A549 treated with Mapracorat at 1 μM for 4 hours (cell line): ENCODE measurements around the gene HHATL. TPM values are rescaled to one million over a fixed set of nuclear protein-coding genes. Genes with fewer than 3 reads are reported as not detected.

Experiments
- total RNA-seq: library from RNA; stranded (reverse); fragments of 200-300 nt; extraction: Qiagen RNA extraction; gene quantifications from 5 replicates; pipeline ENCODE4 v1.2.3, GENCODE V29; 2022

The HHATL gene
- not detected in 5 replicates for total RNA-seq

GRCh38 chr3:42702066-42702951 is at the start of gene HHATL:
Gene HHATL (minus strand): TSS chr3:42702798. CDS start chr3:42700826, 1,972 bp downstream.

GRCh38 chr3:42685363-42685881 is 17.2 kb downstream of the HHATL start, which contains the start of gene KLHL40:
Gene KLHL40 (plus strand): TSS chr3:42685537. CDS start chr3:42685619, 82 bp downstream.

GRCh38 chr3:42653560-42654330 is 48.9 kb downstream of the HHATL start, which contains the start of gene ZBTB47:
Gene ZBTB47 (plus strand): TSS chr3:42653697. CDS start chr3:42658356, 4,659 bp downstream.

Other genes starting within 250 kb of the HHATL start
- gene VIPR1, start 200.2 kb downstream of the HHATL start, total RNA-seq: 0.83 to 1.3 TPM (median 1.2 TPM) in 5 replicates
- gene SEC22C, start 120.8 kb downstream of the HHATL start, total RNA-seq: 27.8 to 35.2 TPM (median 34.5 TPM) in 5 replicates
- 16.3 to 18.5 TPM (median 17.7 TPM) in 5 replicates for gene SS18L2, start 111.9 kb downstream of the HHATL start, total RNA-seq
- gene NKTR, start 102.1 kb downstream of the HHATL start, total RNA-seq: 8.6 to 13.1 TPM (median 10.3 TPM) in 5 replicates
- gene ZBTB47, start 49.1 kb downstream of the HHATL start, total RNA-seq: 5.0 to 7.1 TPM (median 6.4 TPM) in 5 replicates
- not detected in 5 replicates for gene KLHL40, start 17.3 kb downstream of the HHATL start, total RNA-seq
- 0.30 to 0.74 TPM (median 0.41 TPM) in 5 replicates for gene CCDC13, start 70.5 kb upstream of the HHATL start, total RNA-seq
- 69.9 to 95.7 TPM (median 75.4 TPM) in 5 replicates for gene HIGD1A, start 101.7 kb upstream of the HHATL start, total RNA-seq
- gene ACKR2, start 106.6 kb upstream of the HHATL start, total RNA-seq: 0.09 to 0.22 TPM in 2 of 5 replicates, not detected in the others
- gene CYP8B1, start 173.1 kb upstream of the HHATL start, total RNA-seq: not detected in 5 replicates
- not detected in 5 replicates for gene ZNF662, start 203.3 kb upstream of the HHATL start, total RNA-seq